Cardiac muscle cell (in vitro differentiated cells and primary cell): ENCODE data around the gene CDKN2C. TPM values are rescaled to one million over a fixed set of nuclear protein-coding genes. Genes with fewer than 3 reads are reported as not detected.

Source experiments
- DNase-seq, 2 donors: peaks; one replicate each; pipeline versions ENCODE4 v3.0.0 to v3.0.0-alpha.2; 2010 to 2017; ENCODE audit warnings: low read depth in 1 of 2, low spot score in 1 of 2
- H3K27ac ChIP-seq: fragments of 200-600 bp; sonication (generic); 2 replicates; pipeline ENCODE4 v1.5.1; 2016
- H3K27me3 ChIP-seq: fragments of 200-600 bp; sonication (generic); 2 replicates; pipeline ENCODE4 v1.6.0; 2016; ENCODE audit warnings: control low read depth
- H3K36me3 ChIP-seq: fragments of 200-600 bp; sonication (generic); 2 replicates; pipeline ENCODE4 v1.5.1; 2016; ENCODE audit warnings: control low read depth
- H3K4me1 ChIP-seq: fragments of 200-600 bp; sonication (generic); 2 replicates; pipeline ENCODE4 v1.8.1; 2017; ENCODE audit warnings: low read depth, mild to moderate bottlenecking, mixed run types
- H3K4me3 ChIP-seq: fragments of 200-600 bp; sonication (generic); 2 replicates; pipeline ENCODE4 v1.5.1; 2016; ENCODE audit warnings: mild to moderate bottlenecking
- H3K9me3 ChIP-seq: fragments of 200-600 bp; sonication (generic); 2 replicates; pipeline ENCODE4 v1.5.1; 2017; ENCODE audit warnings: low read depth, mild to moderate bottlenecking, control low read depth
- polyA plus RNA-seq: library from polyadenylated mRNA; unstranded; fragments of >200 nt; fragmentation: Nextera tagmentation; extraction: Ambion mirVana; gene quantifications from 2 replicates; pipeline ENCODE4 v1.2.1, GENCODE V29; 2016
- total RNA-seq: library from RNA; depleted of rRNA; stranded (reverse); fragments of >200 nt; gene quantifications from 2 replicates; pipeline ENCODE4 v1.2.3, GENCODE V29; 2016
- TF ChIP-seq, protein P1 (sequence below): IDR thresholded peaks from 2 replicates; pipeline ENCODE4 v1.5.1; 2012; ENCODE audit warnings: low read depth, mild to moderate bottlenecking, low read length

Gene CDKN2C
- total and polyA plus RNA-seq, 2 experiments from 2014 or later = 0.54 to 5.5 TPM

DNA sequence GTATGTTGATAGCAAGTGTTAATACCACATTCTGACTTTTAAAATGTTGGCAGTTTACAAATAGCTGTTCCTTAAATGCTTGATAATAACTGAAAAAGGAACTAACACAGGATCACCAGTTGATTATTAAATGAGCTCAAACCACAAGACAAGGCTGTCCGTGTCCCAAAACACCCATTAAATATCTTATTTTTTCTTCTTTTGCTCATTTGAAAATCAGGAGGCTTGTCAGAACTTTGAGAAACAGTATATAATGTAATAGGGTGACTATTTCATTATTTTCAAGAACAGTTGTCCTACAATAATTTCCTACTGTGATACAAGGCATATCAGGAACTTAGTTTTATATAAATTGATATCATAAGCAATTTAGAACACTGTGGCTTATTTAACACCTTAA is 2.7 kb downstream of the CDKN2C start:
- DNase-seq = no peak
- no peak overlapping the region for H3K27ac ChIP-seq
- H3K27me3 ChIP-seq = peaks cover 94% of the 10 kb centered on the region
- TF ChIP-seq, protein P1, sequence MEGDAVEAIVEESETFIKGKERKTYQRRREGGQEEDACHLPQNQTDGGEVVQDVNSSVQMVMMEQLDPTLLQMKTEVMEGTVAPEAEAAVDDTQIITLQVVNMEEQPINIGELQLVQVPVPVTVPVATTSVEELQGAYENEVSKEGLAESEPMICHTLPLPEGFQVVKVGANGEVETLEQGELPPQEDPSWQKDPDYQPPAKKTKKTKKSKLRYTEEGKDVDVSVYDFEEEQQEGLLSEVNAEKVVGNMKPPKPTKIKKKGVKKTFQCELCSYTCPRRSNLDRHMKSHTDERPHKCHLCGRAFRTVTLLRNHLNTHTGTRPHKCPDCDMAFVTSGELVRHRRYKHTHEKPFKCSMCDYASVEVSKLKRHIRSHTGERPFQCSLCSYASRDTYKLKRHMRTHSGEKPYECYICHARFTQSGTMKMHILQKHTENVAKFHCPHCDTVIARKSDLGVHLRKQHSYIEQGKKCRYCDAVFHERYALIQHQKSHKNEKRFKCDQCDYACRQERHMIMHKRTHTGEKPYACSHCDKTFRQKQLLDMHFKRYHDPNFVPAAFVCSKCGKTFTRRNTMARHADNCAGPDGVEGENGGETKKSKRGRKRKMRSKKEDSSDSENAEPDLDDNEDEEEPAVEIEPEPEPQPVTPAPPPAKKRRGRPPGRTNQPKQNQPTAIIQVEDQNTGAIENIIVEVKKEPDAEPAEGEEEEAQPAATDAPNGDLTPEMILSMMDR = no peak
- no peaks in the 10 kb centered on the region for H3K4me1 ChIP-seq
- no peaks in the 10 kb centered on the region for H3K9me3 ChIP-seq
- H3K4me3 ChIP-seq = no peak overlapping the region
- no peaks in the 10 kb centered on the region for H3K36me3 ChIP-seq

DNA sequence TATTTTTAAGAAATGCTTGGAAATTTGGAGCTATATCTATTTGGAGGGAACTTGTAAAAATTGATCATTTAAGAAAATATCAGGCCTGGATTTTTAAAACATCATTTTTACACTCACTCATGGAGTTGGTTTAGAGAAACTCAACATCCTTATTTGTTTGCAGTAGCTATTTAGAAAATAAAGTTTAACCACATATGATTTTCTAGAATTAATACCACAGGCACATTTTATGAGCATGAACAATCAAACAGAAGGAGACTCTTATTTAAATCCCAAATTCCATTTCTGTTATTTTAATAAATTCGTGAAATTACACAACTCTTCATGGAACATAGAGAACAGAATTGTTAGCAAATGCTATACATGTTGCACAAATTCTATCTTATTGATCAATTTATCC is 3.2 kb downstream of the CDKN2C start:
- H3K36me3 ChIP-seq = no peaks in the 10 kb centered on the region
- TF ChIP-seq, protein P1 = no peak
- no peak overlapping the region for H3K4me3 ChIP-seq
- H3K4me1 ChIP-seq = no peaks in the 10 kb centered on the region
- H3K27me3 ChIP-seq = peaks cover 97% of the 10 kb centered on the region
- no peaks in the 10 kb centered on the region for H3K9me3 ChIP-seq
- no peak overlapping the region for H3K27ac ChIP-seq
- DNase-seq = no peak

DNA sequence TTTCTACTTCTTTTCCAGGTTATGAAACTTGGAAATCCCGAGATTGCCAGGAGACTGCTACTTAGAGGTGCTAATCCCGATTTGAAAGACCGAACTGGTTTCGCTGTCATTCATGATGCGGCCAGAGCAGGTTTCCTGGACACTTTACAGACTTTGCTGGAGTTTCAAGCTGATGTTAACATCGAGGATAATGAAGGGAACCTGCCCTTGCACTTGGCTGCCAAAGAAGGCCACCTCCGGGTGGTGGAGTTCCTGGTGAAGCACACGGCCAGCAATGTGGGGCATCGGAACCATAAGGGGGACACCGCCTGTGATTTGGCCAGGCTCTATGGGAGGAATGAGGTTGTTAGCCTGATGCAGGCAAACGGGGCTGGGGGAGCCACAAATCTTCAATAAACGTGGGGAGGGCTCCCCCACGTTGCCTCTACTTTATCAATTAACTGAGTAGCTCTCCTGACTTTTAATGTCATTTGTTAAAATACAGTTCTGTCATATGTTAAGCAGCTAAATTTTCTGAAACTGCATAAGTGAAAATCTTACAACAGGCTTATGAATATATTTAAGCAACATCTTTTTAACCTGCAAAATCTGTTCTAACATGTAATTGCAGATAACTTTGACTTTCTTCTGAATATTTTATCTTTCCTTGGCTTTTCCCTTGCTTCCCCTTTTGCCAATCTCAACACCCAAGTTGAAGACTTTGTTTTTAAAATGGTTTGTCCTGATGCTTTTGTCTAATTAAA is 4.0 kb downstream of the CDKN2C start:
- no peaks in the 10 kb centered on the region for H3K36me3 ChIP-seq
- H3K27ac ChIP-seq = no peak overlapping the region
- DNase-seq = no peak
- no peak overlapping the region for H3K4me3 ChIP-seq
- TF ChIP-seq, protein P1 = no peak
- H3K9me3 ChIP-seq = no peaks in the 10 kb centered on the region
- H3K4me1 ChIP-seq = no peaks in the 10 kb centered on the region
- H3K27me3 ChIP-seq = peaks cover 100% of the 10 kb centered on the region

DNA sequence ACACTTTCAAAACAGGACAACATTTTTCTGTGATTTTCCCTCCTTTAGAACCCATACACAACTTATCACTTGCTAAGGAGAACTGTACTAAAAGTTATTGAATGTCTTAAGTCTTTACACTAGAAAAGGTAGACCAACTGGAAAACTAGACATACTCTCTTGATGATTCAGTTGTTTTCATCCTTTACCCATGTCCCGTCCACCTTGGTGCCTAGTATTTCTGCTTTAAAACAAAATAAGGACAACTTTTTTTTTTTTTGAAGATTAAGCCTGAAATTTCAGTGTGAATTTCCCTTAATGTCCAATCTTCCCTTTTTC is 4.5 kb downstream of the CDKN2C start:
- Histone ChIP-seq H3K27ac (no peak overlapping the region), H3K9me3 (no peaks in the 10 kb centered on the region), H3K4me3 (no peak overlapping the region), H3K4me1 (no peaks in the 10 kb centered on the region), H3K27me3 (peaks cover 100% of the 10 kb centered on the region), H3K36me3 (no peaks in the 10 kb centered on the region)
- no peak for DNase-seq
- TF ChIP-seq, protein P1 = no peak

DNA sequence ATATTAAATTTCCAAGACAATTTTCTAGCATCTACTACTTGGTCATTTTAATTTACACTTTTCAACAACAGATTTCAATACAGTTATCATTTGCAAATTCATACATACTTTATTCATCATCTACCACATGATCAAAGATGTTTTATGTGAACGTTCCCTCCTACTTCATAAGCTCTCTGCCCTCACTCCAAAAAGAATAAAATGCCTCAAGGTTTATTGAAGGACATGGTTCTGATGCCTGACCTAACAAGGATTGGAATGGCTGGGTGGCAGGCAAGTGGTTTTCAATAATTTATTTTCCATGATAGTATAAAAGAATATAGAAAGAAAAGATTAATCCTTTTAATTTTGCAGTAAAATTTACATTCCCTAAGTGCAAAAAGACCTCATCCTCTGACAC is 5.4 kb downstream of the CDKN2C start:
- Histone ChIP-seq H3K4me3 (no peak overlapping the region), H3K27me3 (peaks cover 100% of the 10 kb centered on the region)

More for the DNA sequence above, 5.4 kb downstream of the CDKN2C start:
- H3K36me3 ChIP-seq = no peaks in the 10 kb centered on the region
- TF ChIP-seq, protein P1 = no peak
- H3K9me3 ChIP-seq = no peaks in the 10 kb centered on the region
- DNase-seq = no peak
- no peaks in the 10 kb centered on the region for H3K4me1 ChIP-seq
- H3K27ac ChIP-seq = no peak overlapping the region
